Activated T-cell treated with anti-CD3 and anti-CD28 coated beads, Interleukin-2, amount 50 U/mL, for 72 hours (primary cell): ENCODE measurements around the gene GSS. TPM values are rescaled to one million over a fixed set of nuclear protein-coding genes. Genes with fewer than 3 reads are reported as not detected.

ENCODE experiments used
- ATAC-seq, 2 donors: fragments of 150-1000 bp; cut with Tn5 transposase; replicated peaks in 1 of 2; 2 replicates each; pipeline ENCODE4 v1.10.0; 2021; ENCODE audit warnings: moderate library complexity in 2 of 2, mild to moderate bottlenecking in 1 of 2
- DNase-seq, 2 donors: peaks; one replicate each; pipeline ENCODE4 v3.0.0; 2021 to 2022; ENCODE audit warnings: mixed read lengths in 1 of 2
- H3K27ac Mint-ChIP-seq: one replicate; pipeline ENCODE4 v1.8.0; 2022; ENCODE audit warnings: mild to moderate bottlenecking, moderate library complexity, mixed read lengths
- H3K27me3 Mint-ChIP-seq: one replicate; pipeline ENCODE4 v1.8.0; 2022; ENCODE audit warnings: low read depth, mixed read lengths
- H3K36me3 Mint-ChIP-seq, 2 donors: one replicate each; pipeline ENCODE4 v1.8.0; 2022; ENCODE audit warnings: mixed read lengths in 2 of 2, mild to moderate bottlenecking in 1 of 2; ENCODE audit not compliant: insufficient read depth in 2 of 2
- H3K4me1 Mint-ChIP-seq: one replicate; pipeline ENCODE4 v1.8.0; 2022; ENCODE audit warnings: low read depth, mixed read lengths
- H3K4me3 Mint-ChIP-seq, 2 donors: one replicate each; pipeline ENCODE4 v1.8.0; 2022; ENCODE audit warnings: mild to moderate bottlenecking in 2 of 2, mixed read lengths in 2 of 2, moderate library complexity in 2 of 2
- H3K9me3 Mint-ChIP-seq, 2 donors: one replicate each; pipeline ENCODE4 v1.8.0; 2022; ENCODE audit warnings: mixed read lengths in 2 of 2
- total RNA-seq, 2 donors: library from RNA; stranded (reverse); gene quantifications; one replicate each; pipeline ENCODE4 v1.2.3, GENCODE V29; 2022

Gene GSS
- total RNA-seq, 2 donors from 2014 or later: 60.6 to 66.0 TPM

GRCh38 chr20:34978092-34978744 lies 22.6 kb upstream of the GSS start:
- no peak for ATAC-seq
- H3K4me3 Mint-ChIP-seq: no peak overlapping the region
- H3K27ac Mint-ChIP-seq: no peak overlapping the region
- no peak for DNase-seq
- peaks cover 11% of the 10 kb centered on the region for H3K27me3 Mint-ChIP-seq
- no peaks in the 10 kb centered on the region for H3K36me3 Mint-ChIP-seq
- H3K9me3 Mint-ChIP-seq: no peaks in the 10 kb centered on the region
- H3K4me1 Mint-ChIP-seq: no peaks in the 10 kb centered on the region

GRCh38 chr20:34977365-34978091 lies 21.9 kb upstream of the GSS start:
- DNase-seq (no peak), ATAC-seq (no peak)
- Mint-ChIP-seq H3K27ac (no peak overlapping the region), H3K4me3 (no peak overlapping the region), H3K4me1 (no peaks in the 10 kb centered on the region), H3K27me3 (peaks cover 5% of the 10 kb centered on the region), H3K9me3 (no peaks in the 10 kb centered on the region), H3K36me3 (no peaks in the 10 kb centered on the region)

GRCh38 chr20:34976286-34976685 lies 20.7 kb upstream of the GSS start:
- Mint-ChIP-seq H3K27ac (no peak overlapping the region), H3K4me1 (no peaks in the 10 kb centered on the region), H3K9me3 (no peaks in the 10 kb centered on the region), H3K4me3 (no peak overlapping the region), H3K36me3 (no peaks in the 10 kb centered on the region), H3K27me3 (peaks cover 5% of the 10 kb centered on the region)
- DNase-seq: no peak
- no peak for ATAC-seq

GRCh38 chr20:34974246-34974645 lies 18.6 kb upstream of the GSS start:
- DNase-seq (no peak), ATAC-seq (no peak)
- H3K27me3 Mint-ChIP-seq: peaks cover 5% of the 10 kb centered on the region
- H3K27ac Mint-ChIP-seq: no peak overlapping the region
- H3K4me3 Mint-ChIP-seq: no peak overlapping the region
- H3K36me3 Mint-ChIP-seq: no peaks in the 10 kb centered on the region
- H3K4me1 Mint-ChIP-seq: no peaks in the 10 kb centered on the region
- no peaks in the 10 kb centered on the region for H3K9me3 Mint-ChIP-seq

- Mint-ChIP-seq H3K27me3 (peaks cover 5% of the 10 kb centered on the region), H3K36me3 (no peaks in the 10 kb centered on the region), H3K4me1 (no peaks in the 10 kb centered on the region), H3K9me3 (no peaks in the 10 kb centered on the region), H3K27ac (no peak overlapping the region), H3K4me3 (no peak overlapping the region)
- ATAC-seq (no peak), DNase-seq (no peak)
Measured at GRCh38 chr20:34971561-34972235, 16.1 kb upstream of the GSS start.

GRCh38 chr20:34970846-34971560 lies 15.4 kb upstream of the GSS start:
- H3K36me3 Mint-ChIP-seq: no peaks in the 10 kb centered on the region
- no peak overlapping the region for H3K4me3 Mint-ChIP-seq
- no peak for DNase-seq
- no peak overlapping the region for H3K27ac Mint-ChIP-seq
- H3K4me1 Mint-ChIP-seq: no peaks in the 10 kb centered on the region
- H3K9me3 Mint-ChIP-seq: no peaks in the 10 kb centered on the region
- ATAC-seq: no peak
- peaks cover 5% of the 10 kb centered on the region for H3K27me3 Mint-ChIP-seq

GRCh38 chr20:34970193-34970840 lies 14.7 kb upstream of the GSS start:
- DNase-seq (no peak), ATAC-seq (no peak)
- Mint-ChIP-seq H3K9me3 (no peaks in the 10 kb centered on the region), H3K4me3 (no peak overlapping the region), H3K4me1 (no peaks in the 10 kb centered on the region), H3K36me3 (no peaks in the 10 kb centered on the region), H3K27ac (no peak overlapping the region), H3K27me3 (peaks cover 5% of the 10 kb centered on the region)

GRCh38 chr20:34968042-34968775 lies 12.6 kb upstream of the GSS start:
- Mint-ChIP-seq H3K27ac (no peak overlapping the region), H3K27me3 (no peaks in the 10 kb centered on the region), H3K36me3 (no peaks in the 10 kb centered on the region)

GRCh38 chr20:34967421-34967820 lies 11.8 kb upstream of the GSS start:
- no peaks in the 10 kb centered on the region for H3K27me3 Mint-ChIP-seq
- H3K27ac Mint-ChIP-seq: no peak overlapping the region
- DNase-seq (no peak), ATAC-seq (no peak)
- no peaks in the 10 kb centered on the region for H3K4me1 Mint-ChIP-seq
- H3K9me3 Mint-ChIP-seq: no peaks in the 10 kb centered on the region
- H3K36me3 Mint-ChIP-seq: no peaks in the 10 kb centered on the region
- no peak overlapping the region for H3K4me3 Mint-ChIP-seq

More at GRCh38 chr20:34968042-34968775, 12.6 kb upstream of the GSS start:
- Mint-ChIP-seq H3K4me1 (no peaks in the 10 kb centered on the region), H3K4me3 (no peak overlapping the region), H3K9me3 (no peaks in the 10 kb centered on the region)
- DNase-seq (no peak), ATAC-seq (no peak)

- Mint-ChIP-seq H3K4me3 (no peak overlapping the region), H3K9me3 (no peaks in the 10 kb centered on the region), H3K27ac (no peak overlapping the region), H3K36me3 (no peaks in the 10 kb centered on the region), H3K4me1 (peaks cover 7% of the 10 kb centered on the region), H3K27me3 (no peaks in the 10 kb centered on the region)
- ATAC-seq (no peak), DNase-seq (no peak)
Measured at GRCh38 chr20:34965051-34965450, 9.4 kb upstream of the GSS start.

GRCh38 chr20:34964486-34964885 lies 8.9 kb upstream of the GSS start:
- Mint-ChIP-seq H3K27me3 (no peaks in the 10 kb centered on the region), H3K4me1 (peaks cover 7% of the 10 kb centered on the region), H3K36me3 (no peaks in the 10 kb centered on the region), H3K9me3 (no peaks in the 10 kb centered on the region), H3K27ac (no peak overlapping the region), H3K4me3 (no peak overlapping the region)
- DNase-seq (no peak), ATAC-seq (no peak)

GRCh38 chr20:34956751-34957472 lies 1.3 kb upstream of the GSS start:
- Mint-ChIP-seq H3K27ac (no peak overlapping the region), H3K36me3 (peaks cover 0 to 7% of the 10 kb centered on the region in 2 donors), H3K9me3 (no peaks in the 10 kb centered on the region), H3K27me3 (no peaks in the 10 kb centered on the region), H3K4me3 (peak overlapping the region in 1 of 2 donors; percentile 99), H3K4me1 (peaks cover 32% of the 10 kb centered on the region)
- no peak for DNase-seq
- no peak for ATAC-seq
